HL-60 (cell line): ENCODE data around the gene TBC1D3B.
"Not testable (repeated sequence)": the region's sequence is repeated elsewhere in the genome, so short reads cannot be mapped to it uniquely, and the experiment has no call there.

Experiments used
- POLR2AphosphoS5 ChIP-seq: IDR thresholded peaks from 2 replicates; pipeline ENCODE4 v1.6.1; 2012; ENCODE audit warnings: low read depth
- TF ChIP-seq, protein P1 (sequence below): IDR thresholded peaks from one replicate; pipeline ENCODE4 v1.5.1; 2011; ENCODE audit warnings: low read length, control low read depth, inconsistent platforms; ENCODE audit not compliant: insufficient read depth
- TF ChIP-seq, protein P2 (sequence below): IDR thresholded peaks from 2 replicates; pipeline ENCODE4 v1.6.1; 2012; ENCODE audit warnings: low read depth; ENCODE audit not compliant: insufficient replicate concordance

DNA sequence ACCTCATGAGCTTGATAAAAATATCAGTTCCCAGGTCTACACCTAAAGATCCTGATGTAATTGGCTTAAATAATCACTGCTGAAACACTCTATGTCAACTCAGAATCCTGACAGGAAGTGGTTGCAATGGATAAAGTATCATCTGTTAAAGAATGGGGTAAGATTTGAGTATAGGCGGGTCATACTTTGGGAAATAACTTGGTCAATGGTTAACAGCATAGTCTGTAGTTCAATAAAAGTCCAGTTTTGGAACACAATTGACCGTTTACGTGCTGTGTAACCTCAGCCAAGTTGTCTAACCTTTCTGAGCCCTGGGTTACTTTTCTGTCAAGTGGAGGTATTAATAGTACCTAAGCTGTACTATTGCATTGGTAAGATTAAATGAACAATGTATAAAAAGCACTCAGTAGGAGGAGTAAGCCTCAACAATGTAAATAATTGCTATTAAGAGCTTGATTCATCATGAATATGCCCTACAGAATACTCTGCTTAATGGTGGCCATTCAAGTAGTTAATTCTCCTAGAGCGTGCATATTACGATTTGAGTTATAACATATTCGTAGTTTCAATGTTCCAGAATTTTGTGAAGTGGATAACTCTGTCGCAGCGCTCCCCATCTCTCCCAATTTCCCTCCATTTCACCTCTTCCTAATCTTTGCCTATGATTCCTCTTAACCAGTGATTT is 17.9 kb upstream of the TBC1D3B start:
- TF ChIP-seq, protein P1, sequence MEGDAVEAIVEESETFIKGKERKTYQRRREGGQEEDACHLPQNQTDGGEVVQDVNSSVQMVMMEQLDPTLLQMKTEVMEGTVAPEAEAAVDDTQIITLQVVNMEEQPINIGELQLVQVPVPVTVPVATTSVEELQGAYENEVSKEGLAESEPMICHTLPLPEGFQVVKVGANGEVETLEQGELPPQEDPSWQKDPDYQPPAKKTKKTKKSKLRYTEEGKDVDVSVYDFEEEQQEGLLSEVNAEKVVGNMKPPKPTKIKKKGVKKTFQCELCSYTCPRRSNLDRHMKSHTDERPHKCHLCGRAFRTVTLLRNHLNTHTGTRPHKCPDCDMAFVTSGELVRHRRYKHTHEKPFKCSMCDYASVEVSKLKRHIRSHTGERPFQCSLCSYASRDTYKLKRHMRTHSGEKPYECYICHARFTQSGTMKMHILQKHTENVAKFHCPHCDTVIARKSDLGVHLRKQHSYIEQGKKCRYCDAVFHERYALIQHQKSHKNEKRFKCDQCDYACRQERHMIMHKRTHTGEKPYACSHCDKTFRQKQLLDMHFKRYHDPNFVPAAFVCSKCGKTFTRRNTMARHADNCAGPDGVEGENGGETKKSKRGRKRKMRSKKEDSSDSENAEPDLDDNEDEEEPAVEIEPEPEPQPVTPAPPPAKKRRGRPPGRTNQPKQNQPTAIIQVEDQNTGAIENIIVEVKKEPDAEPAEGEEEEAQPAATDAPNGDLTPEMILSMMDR, result not testable (repeated sequence)
- TF ChIP-seq, protein P2, sequence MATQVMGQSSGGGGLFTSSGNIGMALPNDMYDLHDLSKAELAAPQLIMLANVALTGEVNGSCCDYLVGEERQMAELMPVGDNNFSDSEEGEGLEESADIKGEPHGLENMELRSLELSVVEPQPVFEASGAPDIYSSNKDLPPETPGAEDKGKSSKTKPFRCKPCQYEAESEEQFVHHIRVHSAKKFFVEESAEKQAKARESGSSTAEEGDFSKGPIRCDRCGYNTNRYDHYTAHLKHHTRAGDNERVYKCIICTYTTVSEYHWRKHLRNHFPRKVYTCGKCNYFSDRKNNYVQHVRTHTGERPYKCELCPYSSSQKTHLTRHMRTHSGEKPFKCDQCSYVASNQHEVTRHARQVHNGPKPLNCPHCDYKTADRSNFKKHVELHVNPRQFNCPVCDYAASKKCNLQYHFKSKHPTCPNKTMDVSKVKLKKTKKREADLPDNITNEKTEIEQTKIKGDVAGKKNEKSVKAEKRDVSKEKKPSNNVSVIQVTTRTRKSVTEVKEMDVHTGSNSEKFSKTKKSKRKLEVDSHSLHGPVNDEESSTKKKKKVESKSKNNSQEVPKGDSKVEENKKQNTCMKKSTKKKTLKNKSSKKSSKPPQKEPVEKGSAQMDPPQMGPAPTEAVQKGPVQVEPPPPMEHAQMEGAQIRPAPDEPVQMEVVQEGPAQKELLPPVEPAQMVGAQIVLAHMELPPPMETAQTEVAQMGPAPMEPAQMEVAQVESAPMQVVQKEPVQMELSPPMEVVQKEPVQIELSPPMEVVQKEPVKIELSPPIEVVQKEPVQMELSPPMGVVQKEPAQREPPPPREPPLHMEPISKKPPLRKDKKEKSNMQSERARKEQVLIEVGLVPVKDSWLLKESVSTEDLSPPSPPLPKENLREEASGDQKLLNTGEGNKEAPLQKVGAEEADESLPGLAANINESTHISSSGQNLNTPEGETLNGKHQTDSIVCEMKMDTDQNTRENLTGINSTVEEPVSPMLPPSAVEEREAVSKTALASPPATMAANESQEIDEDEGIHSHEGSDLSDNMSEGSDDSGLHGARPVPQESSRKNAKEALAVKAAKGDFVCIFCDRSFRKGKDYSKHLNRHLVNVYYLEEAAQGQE, result not testable (repeated sequence)
- not testable (repeated sequence) for TF ChIP-seq POLR2AphosphoS5
